ENCODE measurements around the gene THSD4.

DNA sequence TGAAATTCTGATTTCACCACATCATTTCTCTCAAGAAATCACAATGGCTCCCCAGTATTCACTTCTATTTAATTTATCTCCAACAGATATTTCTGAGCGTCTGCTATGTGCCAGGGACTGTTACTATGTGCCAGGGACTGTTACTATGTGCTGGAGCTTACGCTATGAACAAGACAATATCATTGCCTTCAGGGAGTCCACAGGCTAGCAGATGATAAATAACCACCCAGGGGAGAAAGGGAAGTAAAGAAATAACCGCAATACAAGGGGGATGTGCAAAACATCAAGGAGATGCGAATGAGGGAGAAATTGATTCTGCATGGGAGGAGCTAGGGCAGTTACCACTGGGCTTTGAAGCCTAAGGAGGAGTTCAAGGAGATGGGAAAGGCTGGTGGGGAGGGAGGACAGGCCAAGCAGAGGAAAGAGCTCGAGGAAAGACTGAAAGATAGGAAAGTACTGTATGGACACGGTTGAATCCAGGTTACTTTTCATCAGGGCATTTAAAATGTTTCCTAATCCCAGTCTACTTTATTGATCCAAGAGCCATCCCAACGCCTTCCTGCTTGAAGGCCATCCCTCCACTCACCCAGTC is 2.5 kb downstream of the THSD4 start:
- TF ChIP-seq, protein P1, sequence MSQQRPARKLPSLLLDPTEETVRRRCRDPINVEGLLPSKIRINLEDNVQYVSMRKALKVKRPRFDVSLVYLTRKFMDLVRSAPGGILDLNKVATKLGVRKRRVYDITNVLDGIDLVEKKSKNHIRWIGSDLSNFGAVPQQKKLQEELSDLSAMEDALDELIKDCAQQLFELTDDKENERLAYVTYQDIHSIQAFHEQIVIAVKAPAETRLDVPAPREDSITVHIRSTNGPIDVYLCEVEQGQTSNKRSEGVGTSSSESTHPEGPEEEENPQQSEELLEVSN (IDR thresholded peaks at IDR 0.05), result no peak
- no peak for TF ChIP-seq CTCF (IDR thresholded peaks at IDR 0.05; ENCODE audit: control extremely low read depth in 1 of 3, insufficient read depth in 1 of 3, low read depth in 1 of 3, low read length in 3 of 3)
- TF ChIP-seq EP300 (IDR thresholded peaks at IDR 0.05; ENCODE audit: borderline replicate concordance in 1 of 2, low read depth in 2 of 2, low read length in 2 of 2), result no peak
- no peak for TF ChIP-seq POLR2A (IDR thresholded peaks at IDR 0.05; ENCODE audit: control extremely low read depth in 1 of 2, low read depth in 2 of 2, low read length in 2 of 2)
- no peak for TF ChIP-seq RAD21 (IDR thresholded peaks at IDR 0.05 in 1 of 2, conservative IDR thresholded peaks at IDR 0.05 in 1 of 2; ENCODE audit: low read depth in 2 of 2, low read length in 2 of 2)
- TF ChIP-seq SIN3A (conservative IDR thresholded peaks at IDR 0.05 in 1 of 2, IDR thresholded peaks at IDR 0.05 in 1 of 2; ENCODE audit: low read depth in 1 of 2, low read length in 2 of 2), result no peak
- TF ChIP-seq POLR2AphosphoS5 (IDR thresholded peaks at IDR 0.05; ENCODE audit: low read depth, low read length), result no peak
- TF ChIP-seq RNF2 (IDR thresholded peaks at IDR 0.05; ENCODE audit: borderline replicate concordance, low read depth, low read length, missing control alignments, poor library complexity, severe bottlenecking), result no peak
- TF ChIP-seq, protein P2, sequence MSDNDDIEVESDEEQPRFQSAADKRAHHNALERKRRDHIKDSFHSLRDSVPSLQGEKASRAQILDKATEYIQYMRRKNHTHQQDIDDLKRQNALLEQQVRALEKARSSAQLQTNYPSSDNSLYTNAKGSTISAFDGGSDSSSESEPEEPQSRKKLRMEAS (IDR thresholded peaks at IDR 0.05), result no peak
- no peak for TF ChIP-seq GABPA (IDR thresholded peaks at IDR 0.05; ENCODE audit: borderline replicate concordance, insufficient read depth, low read length)
- TF ChIP-seq EZH2 (IDR thresholded peaks at IDR 0.05; ENCODE audit: low read depth, low read length, severe bottlenecking), result no peak
- TF ChIP-seq BRCA1 (IDR thresholded peaks at IDR 0.05; ENCODE audit: low read depth, low read length), result no peak

All from H1 (cell line).